Neural progenitor cell (in vitro differentiated cells): ENCODE data around the gene CSN2.

Source experiments
- CTCF ChIP-seq: fragments of 200-600 bp; sonication (generic); IDR thresholded peaks from 2 replicates; pipeline ENCODE4 v1.5.1; 2017; ENCODE audit warnings: antibody characterized with exemption, mild to moderate bottlenecking
- EZH2 ChIP-seq: fragments of 200-600 bp; sonication (generic); IDR thresholded peaks from 2 replicates; pipeline ENCODE4 v1.6.1; 2017; ENCODE audit warnings: antibody characterized with exemption, mild to moderate bottlenecking, moderate library complexity
- EZH2phosphoT487 ChIP-seq: fragments of 200-600 bp; sonication (generic); IDR thresholded peaks from 2 replicates; pipeline ENCODE4 v1.6.1; 2017; ENCODE audit warnings: antibody characterized with exemption

- TF ChIP-seq CTCF (no peak), EZH2 (no peak), EZH2phosphoT487 (no peak)
Observed at GRCh38 chr4:69920874-69921273, 44.7 kb downstream of the CSN2 start.
